Vagina (tissue), 2 donors: ENCODE results near the gene CCL11.

Experiments
- CTCF ChIP-seq, 3 experiments: fragments of 450-650 bp in 2 of 3; fragments of 200-600 bp in 1 of 3; sonication (generic) in 1 of 3; IDR thresholded peaks; one replicate each; pipeline ENCODE4 v1.5.1; 2017 to 2019; ENCODE audit warnings: antibody characterized with exemption in 3 of 3, mild to moderate bottlenecking in 2 of 3, moderate library complexity in 2 of 3
- POLR2A ChIP-seq, 2 donors: fragments of 450-650 bp; IDR thresholded peaks; one replicate each; pipeline ENCODE4 v1.6.1; 2017; ENCODE audit warnings: antibody characterized with exemption in 2 of 2, mild to moderate bottlenecking in 2 of 2, moderate library complexity in 2 of 2

- TF ChIP-seq CTCF (IDR thresholded peaks at IDR 0.05) (peak in 1 of 3 experiments; percentile 18), POLR2A (IDR thresholded peaks at IDR 0.05) (no peak)
Observed at GRCh38 chr17:34306466-34306865, 20.9 kb downstream of the CCL11 start.
